Measurements from ENCODE around the gene MINDY3.
A peak's percentile ranks its signal among the peaks of the same experiment; 100 is the strongest.

The MINDY3 gene

DNA sequence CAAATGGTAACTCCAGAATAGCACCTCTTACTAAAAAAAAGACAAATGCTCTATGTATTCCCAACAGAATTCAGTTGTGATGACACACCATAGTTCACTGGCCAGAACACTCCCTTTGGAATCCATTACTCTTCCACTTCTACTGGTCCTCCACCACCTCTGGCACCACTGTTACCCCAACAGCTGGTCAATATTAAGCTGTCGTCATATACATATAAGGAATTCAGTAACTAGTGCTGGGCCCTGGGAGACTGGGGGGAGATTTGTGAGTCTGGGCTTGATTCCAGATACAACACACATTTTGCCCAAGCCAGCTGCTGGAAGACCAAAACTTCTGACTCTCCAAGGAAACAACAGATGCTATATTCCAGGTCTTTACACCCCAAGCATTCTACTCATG is 114.6 kb downstream of the MINDY3 start:
- TF ChIP-seq, protein P1, sequence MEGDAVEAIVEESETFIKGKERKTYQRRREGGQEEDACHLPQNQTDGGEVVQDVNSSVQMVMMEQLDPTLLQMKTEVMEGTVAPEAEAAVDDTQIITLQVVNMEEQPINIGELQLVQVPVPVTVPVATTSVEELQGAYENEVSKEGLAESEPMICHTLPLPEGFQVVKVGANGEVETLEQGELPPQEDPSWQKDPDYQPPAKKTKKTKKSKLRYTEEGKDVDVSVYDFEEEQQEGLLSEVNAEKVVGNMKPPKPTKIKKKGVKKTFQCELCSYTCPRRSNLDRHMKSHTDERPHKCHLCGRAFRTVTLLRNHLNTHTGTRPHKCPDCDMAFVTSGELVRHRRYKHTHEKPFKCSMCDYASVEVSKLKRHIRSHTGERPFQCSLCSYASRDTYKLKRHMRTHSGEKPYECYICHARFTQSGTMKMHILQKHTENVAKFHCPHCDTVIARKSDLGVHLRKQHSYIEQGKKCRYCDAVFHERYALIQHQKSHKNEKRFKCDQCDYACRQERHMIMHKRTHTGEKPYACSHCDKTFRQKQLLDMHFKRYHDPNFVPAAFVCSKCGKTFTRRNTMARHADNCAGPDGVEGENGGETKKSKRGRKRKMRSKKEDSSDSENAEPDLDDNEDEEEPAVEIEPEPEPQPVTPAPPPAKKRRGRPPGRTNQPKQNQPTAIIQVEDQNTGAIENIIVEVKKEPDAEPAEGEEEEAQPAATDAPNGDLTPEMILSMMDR (IDR thresholded peaks at IDR 0.05; ENCODE audit: low read depth, low read length, missing control alignments), result no peak
- no peak for DNase-seq (ENCODE audit: low read depth)
- H3K4me3 ChIP-seq (ENCODE audit: low read depth, low read length), result no peak overlapping the region

DNA sequence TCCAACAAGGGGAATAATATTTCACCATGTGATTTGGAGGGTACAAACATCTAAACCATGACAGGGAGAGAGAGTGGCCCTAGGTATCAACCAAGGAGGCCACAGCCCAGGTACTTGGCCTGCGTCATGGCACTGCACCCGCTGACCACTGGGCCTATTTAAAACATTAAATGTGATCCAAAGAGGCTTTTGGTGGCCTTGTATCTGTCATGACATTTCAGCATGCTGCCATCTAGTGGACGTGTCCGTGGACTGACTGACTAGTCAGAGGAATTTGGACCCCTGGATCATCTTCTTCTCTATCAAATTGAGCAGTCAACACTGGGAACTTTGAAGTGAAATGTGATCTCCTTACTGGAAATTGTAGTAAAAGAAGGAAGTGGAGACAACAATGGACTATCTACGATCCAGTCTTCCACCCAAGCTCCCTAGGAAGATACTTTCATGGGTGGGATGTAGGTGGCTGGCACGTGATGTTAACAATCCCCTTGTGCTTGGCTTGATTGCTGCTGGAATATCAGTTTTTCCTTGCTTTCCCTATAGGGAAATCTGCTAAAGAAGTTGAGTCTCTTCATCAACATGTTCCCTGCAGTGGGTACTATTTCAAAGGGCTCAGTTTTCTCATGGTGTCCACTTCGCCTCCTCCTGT is 116.0 kb downstream of the MINDY3 start:
- peak; percentile 34 for DNase-seq (ENCODE audit: low read depth)
- H3K4me3 ChIP-seq (ENCODE audit: low read depth, low read length), result no peak overlapping the region
- TF ChIP-seq, protein P1 (IDR thresholded peaks at IDR 0.05; ENCODE audit: low read depth, low read length, missing control alignments), result peak; percentile 74

GRCh38 chr10:15743443-15743842 is 116.9 kb downstream of the MINDY3 start:
- TF ChIP-seq, protein P1 (IDR thresholded peaks at IDR 0.05; ENCODE audit: low read depth, low read length, missing control alignments), result no peak
- DNase-seq (ENCODE audit: low read depth), result no peak
- no peak overlapping the region for H3K4me3 ChIP-seq (ENCODE audit: low read depth, low read length)

DNA sequence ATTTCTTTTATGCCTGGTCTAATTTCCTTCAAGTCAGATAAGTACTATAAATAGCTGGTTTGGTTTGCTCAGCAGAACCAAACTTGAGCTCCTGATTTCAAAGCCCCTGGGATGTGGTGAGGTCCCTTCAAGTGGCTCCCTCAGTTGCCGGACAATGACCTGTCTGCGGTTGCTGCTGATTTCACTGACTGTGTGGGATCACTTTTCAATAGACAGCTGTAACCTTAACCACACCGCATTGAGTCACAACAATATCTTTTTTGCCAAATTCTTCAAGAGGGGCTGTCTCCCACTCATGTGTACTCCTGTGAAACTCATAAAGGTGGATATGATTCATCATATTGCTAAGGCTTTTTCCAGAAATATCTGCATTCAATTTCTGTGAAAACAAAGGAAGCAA is 117.5 kb downstream of the MINDY3 start:
- TF ChIP-seq, protein P1 (IDR thresholded peaks at IDR 0.05; ENCODE audit: low read depth, low read length, missing control alignments), result no peak
- no peak for DNase-seq (ENCODE audit: low read depth)
- H3K4me3 ChIP-seq (ENCODE audit: low read depth, low read length), result no peak overlapping the region

GRCh38 chr10:15742102-15742501 is 118.2 kb downstream of the MINDY3 start:
- TF ChIP-seq, protein P1 (IDR thresholded peaks at IDR 0.05; ENCODE audit: low read depth, low read length, missing control alignments), result no peak
- H3K4me3 ChIP-seq (ENCODE audit: low read depth, low read length), result no peak overlapping the region
- no peak for DNase-seq (ENCODE audit: low read depth)

- TF ChIP-seq, protein P1 (IDR thresholded peaks at IDR 0.05; ENCODE audit: low read depth, low read length, missing control alignments), result no peak
- no peak overlapping the region for H3K4me3 ChIP-seq (ENCODE audit: low read depth, low read length)
- no peak for DNase-seq (ENCODE audit: low read depth)
These were observed 118.7 kb downstream of the MINDY3 start for GRCh38 chr10:15741581-15741980.

DNA sequence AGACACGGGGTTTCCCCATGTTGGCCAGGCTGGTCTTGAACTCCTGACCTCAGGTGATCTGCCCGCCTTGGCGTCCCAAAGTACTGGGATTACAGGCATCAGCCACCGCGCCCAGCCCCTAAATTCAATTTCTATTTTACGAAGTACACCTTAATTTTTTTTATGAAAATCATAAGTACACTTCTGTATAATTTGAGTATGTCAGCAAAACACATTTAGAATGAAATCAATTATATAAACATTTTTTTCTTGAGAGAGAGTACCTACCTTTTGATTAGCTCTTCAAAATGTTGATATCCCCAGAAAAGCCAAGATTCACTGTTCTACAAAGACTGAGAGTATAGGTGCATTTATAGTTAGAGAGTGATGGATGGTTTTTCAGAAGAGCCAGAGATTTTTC is 120.0 kb downstream of the MINDY3 start:
- TF ChIP-seq, protein P1 (IDR thresholded peaks at IDR 0.05; ENCODE audit: low read depth, low read length, missing control alignments), result no peak
- DNase-seq (ENCODE audit: low read depth), result no peak
- H3K4me3 ChIP-seq (ENCODE audit: low read depth, low read length), result no peak overlapping the region

Measured in GM12864 (cell line).